Astrocyte of the hippocampus (primary cell): ENCODE data around the gene PSMA5.
"Not testable (repeated sequence)": the region's sequence is repeated elsewhere in the genome, so short reads cannot be mapped to it uniquely, and the experiment has no call there.

Experiments used
- DNase-seq: peaks from one replicate; pipeline ENCODE4 v3.0.0; 2011; ENCODE audit warnings: low read depth, low spot score

PSMA5 gene

GRCh38 chr1:109426281-109427170 is at the start of gene PSMA5:
Gene PSMA5 (minus strand): TSS chr1:109426448. CDS start chr1:109426330, 118 bp downstream.
- peak; percentile 99 for DNase-seq

GRCh38 chr1:109475261-109475660 is 49.0 kb upstream of the PSMA5 start:
- DNase-seq, result no peak

DNA sequence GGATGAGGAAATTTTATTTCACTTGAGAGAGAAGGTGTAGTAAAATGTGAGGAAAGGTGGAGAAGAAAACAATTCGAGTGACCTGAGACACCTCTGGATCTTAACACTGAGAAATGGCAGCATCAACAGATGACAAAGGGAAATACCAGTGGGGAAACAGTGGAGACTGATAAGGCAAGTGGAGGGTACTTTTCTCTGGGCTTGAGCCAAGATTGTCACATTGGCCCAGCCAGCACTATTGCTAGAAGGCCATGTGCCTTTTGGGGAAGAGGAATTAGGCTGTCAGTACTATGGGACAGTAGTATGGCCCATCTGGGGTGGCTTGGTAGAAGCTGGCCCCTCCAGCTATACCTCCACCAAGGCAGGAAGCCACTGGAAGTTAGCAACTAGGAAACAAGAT is 48.4 kb upstream of the PSMA5 start:
- DNase-seq, result no peak

DNA sequence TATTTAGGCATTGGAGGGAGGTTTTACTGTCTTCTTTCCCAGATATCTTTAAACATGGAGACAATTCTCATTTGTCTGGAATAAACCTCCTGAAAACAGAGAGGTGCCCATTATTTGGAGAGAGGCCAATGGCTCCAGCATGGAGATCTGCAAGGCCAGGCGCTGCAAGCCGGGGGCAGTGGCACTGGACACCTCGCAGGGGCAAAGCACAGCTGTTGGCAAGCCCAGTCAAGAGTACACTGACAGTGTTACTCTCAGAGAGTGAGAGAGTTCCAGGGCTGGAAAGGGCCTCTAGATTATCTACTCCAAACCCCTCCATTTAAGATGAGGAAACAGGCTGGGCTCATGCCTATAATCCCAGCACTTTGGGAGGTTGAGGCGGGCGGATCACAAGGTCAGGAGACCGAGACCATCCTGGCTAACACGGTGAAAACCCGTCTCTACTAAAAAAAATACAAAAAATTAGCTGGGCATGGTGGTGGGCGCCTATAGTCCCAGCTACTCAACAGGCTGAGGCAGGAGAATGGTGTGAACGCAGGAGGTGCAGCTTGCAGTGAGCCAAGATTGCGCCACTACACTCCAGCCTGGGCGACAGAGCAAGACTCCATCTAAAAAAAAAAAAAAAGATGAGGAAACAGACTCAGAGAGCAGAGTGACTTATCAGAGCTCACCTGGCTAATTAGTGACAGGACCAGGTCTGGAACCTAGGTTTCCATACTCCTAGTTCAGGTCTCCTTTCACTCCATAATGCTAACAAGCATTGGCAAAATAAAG is 47.2 kb upstream of the PSMA5 start:
- not testable (repeated sequence) for DNase-seq

DNA sequence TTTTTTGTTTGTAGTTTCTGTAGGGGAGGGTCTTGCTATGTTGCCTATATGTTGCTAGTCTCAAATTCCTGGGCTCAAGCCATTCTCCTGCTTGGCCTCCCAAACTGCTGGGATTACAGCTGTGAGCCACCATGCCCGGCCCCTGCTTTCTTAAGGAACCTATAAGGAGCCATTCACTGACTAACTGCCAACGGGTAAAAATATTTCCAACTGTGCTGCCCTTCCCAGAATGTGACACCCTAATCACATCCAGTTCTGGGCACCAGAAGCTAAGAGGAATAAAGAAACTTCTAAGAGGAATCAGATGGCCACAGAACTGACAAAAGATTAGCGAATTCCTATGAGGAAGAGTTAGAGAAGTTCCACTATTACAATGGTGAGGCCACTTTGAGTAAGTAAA is 46.5 kb upstream of the PSMA5 start:
- DNase-seq, result no peak

GRCh38 chr1:109470245-109470644 is 44.0 kb upstream of the PSMA5 start:
- DNase-seq, result no peak

- no peak for DNase-seq
These were observed 42.7 kb upstream of the PSMA5 start for GRCh38 chr1:109468903-109469302.

DNA sequence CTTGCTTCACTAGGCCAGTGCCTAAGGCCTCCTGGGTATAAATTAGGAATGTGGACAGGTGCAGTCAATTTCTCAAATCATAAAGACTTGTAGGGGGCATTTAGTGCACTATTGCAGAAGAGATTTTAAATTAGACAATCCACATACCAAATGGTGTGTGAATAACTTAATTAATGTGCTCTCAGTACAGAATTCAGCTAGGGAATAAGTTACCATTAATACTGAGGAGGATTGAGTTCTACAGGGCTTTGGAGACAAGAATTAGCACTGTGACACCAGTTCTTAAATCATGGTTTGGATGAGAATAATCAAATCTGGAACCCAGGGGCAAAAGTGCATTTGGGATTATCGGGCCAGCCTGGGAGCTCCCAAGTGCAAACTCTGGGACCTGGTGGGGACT is 41.8 kb upstream of the PSMA5 start:
- DNase-seq, result no peak

- DNase-seq, result no peak
These were observed 41.1 kb upstream of the PSMA5 start for GRCh38 chr1:109467301-109467777.

- DNase-seq, result peak; percentile 48
These were observed 40.4 kb upstream of the PSMA5 start, which contains the start of gene SYPL2 for GRCh38 chr1:109466452-109467300. Gene SYPL2 (plus strand): TSS chr1:109466546. CDS start chr1:109466844, 298 bp downstream.

DNA sequence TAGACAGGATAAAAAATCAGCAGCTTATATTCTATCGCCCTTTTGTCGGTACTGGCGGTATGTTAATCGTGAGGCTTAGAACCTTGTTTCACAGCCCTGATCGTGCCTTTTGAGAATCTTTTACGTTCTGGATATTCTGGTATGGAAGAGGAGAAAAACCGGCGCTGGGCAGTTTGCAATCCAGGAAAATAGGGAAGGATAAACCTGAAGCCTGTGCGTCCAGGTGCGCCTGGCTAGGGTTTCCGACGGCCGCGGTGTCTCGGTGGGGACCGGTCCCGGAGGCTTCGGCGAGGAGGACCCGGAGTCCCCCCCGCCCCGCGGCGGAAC is 39.8 kb upstream of the PSMA5 start:
- DNase-seq, result no peak

DNA sequence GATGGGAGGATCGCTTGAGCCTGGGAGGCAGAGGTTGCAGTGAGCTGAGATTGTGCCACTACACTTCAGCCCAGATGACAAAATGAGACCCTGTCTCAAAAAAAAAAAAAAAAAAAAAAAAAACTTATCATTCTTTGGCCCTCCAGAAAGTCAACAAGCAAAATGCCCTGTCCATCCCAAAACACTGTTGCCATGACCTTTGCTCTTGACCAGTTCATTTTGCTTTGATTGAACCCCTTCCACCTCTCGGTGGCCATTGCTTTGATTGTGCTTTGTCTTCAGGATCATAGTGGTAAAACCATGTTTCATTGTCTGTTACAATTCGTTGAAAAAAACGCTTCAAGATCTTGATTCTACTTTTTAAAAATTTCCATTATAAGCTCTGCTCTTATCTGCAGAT is 31.6 kb upstream of the PSMA5 start:
- DNase-seq, result no peak

DNA sequence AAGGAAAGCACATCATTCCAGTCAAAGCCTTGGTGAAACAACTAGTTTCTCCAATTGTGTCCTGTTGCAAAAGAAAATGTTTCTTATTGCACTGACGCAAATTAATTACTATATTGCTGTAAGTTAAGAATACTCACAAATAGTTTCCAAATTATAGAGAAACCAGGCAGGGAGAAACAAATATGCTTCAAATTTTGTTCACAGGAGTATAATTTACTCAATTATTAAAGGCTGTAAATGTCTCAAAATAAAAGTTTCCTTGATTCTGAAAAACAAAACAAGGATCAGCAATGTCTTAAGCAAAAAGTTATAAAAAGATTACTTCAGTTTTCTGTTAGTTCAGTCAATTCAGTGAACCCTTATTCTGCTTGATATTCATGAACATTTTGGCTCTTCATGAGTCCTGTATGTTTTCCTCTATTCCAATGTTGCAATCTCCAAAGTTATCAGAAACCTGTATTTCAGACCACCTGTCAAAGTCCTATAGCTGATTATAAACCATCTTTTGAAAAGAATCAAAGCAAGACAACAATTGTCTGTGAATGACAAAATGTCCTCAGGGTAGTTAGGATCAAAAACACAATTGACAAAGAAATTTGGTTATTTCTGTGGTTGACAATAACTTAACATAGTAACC is 28.4 kb upstream of the PSMA5 start:
- no peak for DNase-seq

GRCh38 chr1:109447524-109447923 is 21.3 kb upstream of the PSMA5 start:
- DNase-seq, result no peak

DNA sequence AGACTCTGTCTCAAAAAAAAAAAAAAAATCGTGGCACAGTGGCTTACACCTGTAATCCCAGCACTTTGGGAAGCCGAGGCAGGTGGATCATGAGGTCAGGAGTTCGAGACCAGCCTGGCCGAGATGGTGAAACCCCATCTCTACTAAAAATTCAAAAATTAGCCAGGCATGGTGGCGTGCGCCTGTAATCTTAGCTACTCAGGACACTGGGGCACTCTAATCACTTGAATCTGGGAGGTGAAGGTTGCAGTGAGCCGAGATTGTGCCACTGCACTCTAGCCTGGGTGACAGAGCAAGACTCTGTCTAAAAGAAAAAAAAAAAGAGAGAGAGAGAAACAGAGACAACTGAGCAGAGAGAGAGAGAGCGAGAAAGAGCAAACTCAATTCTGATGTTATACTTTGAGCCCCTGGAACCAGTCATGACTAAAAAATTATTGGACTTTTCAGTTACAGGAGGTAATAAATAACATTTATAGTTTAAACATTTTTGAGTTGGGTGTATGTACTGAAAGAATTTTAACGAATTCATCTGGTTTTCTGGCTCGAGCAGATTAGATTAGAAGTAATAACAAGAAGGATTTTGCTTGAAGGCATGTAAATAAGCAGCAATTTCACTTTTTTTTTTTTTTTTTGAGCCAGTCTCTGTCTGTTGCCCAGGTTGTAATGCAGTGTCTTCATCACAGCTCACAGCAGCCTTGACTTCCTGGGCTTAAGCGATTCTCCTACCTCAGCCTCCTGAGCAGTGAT is 19.9 kb upstream of the PSMA5 start:
- not testable (repeated sequence) for DNase-seq

- no peak for DNase-seq
These were observed 18.1 kb upstream of the PSMA5 start for GRCh38 chr1:109444346-109444745.

DNA sequence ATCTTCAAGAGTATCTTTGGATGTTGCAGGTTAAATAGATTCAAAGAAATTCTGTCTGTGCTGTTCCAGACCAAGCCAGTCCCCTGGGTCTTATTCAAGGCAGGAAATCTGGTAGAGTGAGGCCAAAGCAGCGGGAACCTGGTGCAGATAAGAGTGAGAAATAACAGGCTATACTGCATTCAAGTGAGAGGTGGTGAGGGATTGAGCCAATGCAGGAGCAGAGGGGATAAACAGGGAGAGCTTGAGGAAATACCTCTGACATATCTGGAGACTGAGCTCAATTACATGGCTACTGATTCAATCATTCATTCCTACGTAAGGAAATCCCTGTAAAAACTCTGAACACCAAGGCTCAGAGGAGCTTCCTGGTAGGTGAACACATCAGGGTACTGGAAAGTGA is 17.2 kb upstream of the PSMA5 start:
- no peak for DNase-seq

GRCh38 chr1:109441069-109441468 is 14.8 kb upstream of the PSMA5 start:
- DNase-seq, result no peak

GRCh38 chr1:109438798-109439297 is 12.6 kb upstream of the PSMA5 start:
- peak; percentile 70 for DNase-seq

- no peak for DNase-seq
These were observed 8.2 kb upstream of the PSMA5 start for GRCh38 chr1:109434484-109434883.
